BE2C (cell line): ENCODE results near the gene ZFAND2B.

Source experiments
- DNase-seq: peaks from one replicate; pipeline ENCODE4 v3.0.0-alpha.2; 2020
- H3K27me3 ChIP-seq: fragments of 250-450 bp; sonication (Bioruptor Pico); 2 replicates; pipeline ENCODE4 v1.5.1; 2020; ENCODE audit warnings: mild to moderate bottlenecking
- H3K36me3 ChIP-seq: fragments of 250-450 bp; sonication (Bioruptor Pico); 2 replicates; pipeline ENCODE4 v1.5.1; 2020; ENCODE audit warnings: mild to moderate bottlenecking
- H3K4me1 ChIP-seq: fragments of 250-450 bp; sonication (Bioruptor Pico); 2 replicates; pipeline ENCODE4 v1.5.1; 2020
- H3K4me3 ChIP-seq: 2 replicates; pipeline ENCODE4 v1.5.1; 2011; ENCODE audit warnings: low read depth, low read length
- H3K9me3 ChIP-seq: fragments of 250-450 bp; sonication (Bioruptor Pico); 2 replicates; pipeline ENCODE4 v1.5.1; 2020
- TF ChIP-seq, protein P1 (sequence below): IDR thresholded peaks from 2 replicates; pipeline ENCODE4 v1.5.1; 2012; ENCODE audit warnings: mild to moderate bottlenecking, low read depth, low read length

Gene ZFAND2B

DNA sequence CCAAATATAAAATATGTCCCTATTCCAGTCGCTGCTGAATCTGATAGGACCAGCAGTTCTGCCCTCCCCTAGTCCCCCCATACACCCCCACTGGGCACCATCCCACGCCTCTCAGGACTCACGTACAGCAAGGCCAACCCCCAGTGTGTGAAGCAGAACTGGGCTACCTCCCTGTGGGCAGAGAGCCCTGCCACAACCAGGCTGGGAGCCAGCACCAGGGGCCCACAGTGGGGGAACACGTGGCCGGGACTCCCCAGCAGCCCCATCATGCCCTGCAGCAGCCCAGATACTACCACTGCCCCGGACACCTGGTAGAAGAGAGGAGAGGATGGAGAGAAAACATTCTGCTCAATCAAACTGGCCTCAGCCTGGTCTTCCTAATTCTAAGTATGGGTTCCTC lies 38.1 kb upstream of the ZFAND2B start:
- Histone ChIP-seq H3K4me3 (no peak overlapping the region), H3K27me3 (no peaks in the 10 kb centered on the region), H3K9me3 (no peaks in the 10 kb centered on the region), H3K4me1 (no peaks in the 10 kb centered on the region), H3K36me3 (peaks cover 3% of the 10 kb centered on the region; the same call in 1 of the 2 replicates)
- DNase-seq: no peak
- TF ChIP-seq, protein P1, sequence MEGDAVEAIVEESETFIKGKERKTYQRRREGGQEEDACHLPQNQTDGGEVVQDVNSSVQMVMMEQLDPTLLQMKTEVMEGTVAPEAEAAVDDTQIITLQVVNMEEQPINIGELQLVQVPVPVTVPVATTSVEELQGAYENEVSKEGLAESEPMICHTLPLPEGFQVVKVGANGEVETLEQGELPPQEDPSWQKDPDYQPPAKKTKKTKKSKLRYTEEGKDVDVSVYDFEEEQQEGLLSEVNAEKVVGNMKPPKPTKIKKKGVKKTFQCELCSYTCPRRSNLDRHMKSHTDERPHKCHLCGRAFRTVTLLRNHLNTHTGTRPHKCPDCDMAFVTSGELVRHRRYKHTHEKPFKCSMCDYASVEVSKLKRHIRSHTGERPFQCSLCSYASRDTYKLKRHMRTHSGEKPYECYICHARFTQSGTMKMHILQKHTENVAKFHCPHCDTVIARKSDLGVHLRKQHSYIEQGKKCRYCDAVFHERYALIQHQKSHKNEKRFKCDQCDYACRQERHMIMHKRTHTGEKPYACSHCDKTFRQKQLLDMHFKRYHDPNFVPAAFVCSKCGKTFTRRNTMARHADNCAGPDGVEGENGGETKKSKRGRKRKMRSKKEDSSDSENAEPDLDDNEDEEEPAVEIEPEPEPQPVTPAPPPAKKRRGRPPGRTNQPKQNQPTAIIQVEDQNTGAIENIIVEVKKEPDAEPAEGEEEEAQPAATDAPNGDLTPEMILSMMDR: no peak

DNA sequence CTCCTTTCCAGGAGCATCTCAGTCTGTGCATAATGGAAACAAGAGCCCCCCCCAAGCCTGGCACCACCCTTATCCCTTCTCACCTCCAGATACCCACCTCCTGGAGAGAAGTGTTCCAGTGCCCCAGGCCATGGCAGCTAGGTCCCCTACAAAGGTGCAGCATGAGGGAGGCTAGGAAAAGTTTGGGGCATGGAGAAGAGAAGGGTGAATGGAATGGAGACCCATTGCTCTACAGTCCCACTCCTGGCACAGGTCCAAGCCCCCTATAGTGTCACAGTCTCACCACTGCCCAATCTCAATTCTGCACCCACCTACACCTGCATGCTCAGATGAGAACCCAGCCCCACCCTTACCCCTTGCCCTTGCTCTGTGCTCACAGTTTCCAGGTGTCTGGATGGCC lies 37.6 kb upstream of the ZFAND2B start:
- no peak overlapping the region for H3K4me3 ChIP-seq
- DNase-seq: no peak
- peaks cover 3% of the 10 kb centered on the region; the same call in 1 of the 2 replicates for H3K36me3 ChIP-seq
- H3K27me3 ChIP-seq: no peaks in the 10 kb centered on the region
- TF ChIP-seq, protein P1: no peak
- no peaks in the 10 kb centered on the region for H3K4me1 ChIP-seq
- H3K9me3 ChIP-seq: no peaks in the 10 kb centered on the region

DNA sequence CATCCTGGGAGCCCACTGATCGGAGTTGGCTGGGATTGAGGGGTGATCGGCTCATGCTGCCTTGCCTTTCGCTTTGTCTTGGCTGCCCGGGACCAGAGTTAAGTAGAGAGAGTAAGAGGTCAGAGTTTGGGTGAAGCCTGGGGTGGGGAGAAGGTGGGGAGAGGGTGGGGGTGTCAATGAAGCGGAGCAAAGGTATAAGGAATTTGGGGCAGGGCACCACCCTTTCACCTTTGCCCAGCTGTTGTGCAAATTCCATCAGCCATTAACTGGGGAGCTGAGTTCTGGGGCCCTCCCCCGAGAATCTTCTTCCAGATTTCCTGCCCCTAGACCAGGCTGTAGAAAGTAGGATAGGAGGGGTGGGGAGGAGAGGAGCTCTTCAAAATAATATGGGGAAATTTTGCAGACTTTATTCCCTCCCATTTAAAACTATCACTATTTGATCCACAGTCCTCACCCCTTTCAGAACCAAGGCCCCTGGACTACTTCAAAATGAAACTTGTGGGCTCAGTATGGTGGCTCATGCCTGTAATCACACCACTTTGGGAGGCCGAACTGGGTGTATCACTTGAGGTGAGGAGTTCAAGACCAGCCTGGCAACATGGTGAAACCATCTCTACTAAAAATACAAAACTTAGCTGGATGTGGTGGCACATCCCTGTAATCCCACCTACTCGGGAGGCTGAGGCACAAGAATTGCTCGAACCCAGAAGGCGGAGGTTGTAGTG lies 36.5 kb upstream of the ZFAND2B start, which contains the start of gene SLC23A3:
TSS of gene SLC23A3 (minus strand) at position 100 of the 725 bp plus-strand sequence. CDS start at position 55, 45 bp downstream.
- Histone ChIP-seq H3K4me1 (no peaks in the 10 kb centered on the region), H3K36me3 (peaks cover 7% of the 10 kb centered on the region), H3K9me3 (no peaks in the 10 kb centered on the region), H3K27me3 (no peaks in the 10 kb centered on the region), H3K4me3 (no peak within 1 kb of the TSS)
- no peak for DNase-seq
- TF ChIP-seq, protein P1: no peak

DNA sequence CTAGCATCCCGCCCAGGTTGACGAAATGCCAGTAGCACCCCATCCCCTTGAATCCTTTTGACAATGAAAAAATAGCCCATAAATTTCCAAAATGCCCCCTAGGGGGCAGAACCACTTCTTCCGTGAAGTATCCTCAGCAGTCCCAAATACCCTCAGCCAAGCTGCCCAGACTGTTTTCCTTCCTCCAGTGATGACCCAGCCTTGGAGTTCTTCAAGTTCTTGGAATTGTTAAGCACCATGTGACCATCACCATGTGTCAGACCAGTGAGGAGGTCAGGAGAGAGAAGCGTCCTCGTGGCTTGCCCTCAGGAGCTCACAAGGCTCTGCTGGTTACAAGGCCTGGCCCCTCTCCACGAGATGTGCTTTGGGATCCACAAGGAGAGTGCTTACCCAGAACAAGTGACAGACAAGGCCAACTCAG lies 35.3 kb upstream of the ZFAND2B start:
- peak; percentile 62 for DNase-seq

DNA sequence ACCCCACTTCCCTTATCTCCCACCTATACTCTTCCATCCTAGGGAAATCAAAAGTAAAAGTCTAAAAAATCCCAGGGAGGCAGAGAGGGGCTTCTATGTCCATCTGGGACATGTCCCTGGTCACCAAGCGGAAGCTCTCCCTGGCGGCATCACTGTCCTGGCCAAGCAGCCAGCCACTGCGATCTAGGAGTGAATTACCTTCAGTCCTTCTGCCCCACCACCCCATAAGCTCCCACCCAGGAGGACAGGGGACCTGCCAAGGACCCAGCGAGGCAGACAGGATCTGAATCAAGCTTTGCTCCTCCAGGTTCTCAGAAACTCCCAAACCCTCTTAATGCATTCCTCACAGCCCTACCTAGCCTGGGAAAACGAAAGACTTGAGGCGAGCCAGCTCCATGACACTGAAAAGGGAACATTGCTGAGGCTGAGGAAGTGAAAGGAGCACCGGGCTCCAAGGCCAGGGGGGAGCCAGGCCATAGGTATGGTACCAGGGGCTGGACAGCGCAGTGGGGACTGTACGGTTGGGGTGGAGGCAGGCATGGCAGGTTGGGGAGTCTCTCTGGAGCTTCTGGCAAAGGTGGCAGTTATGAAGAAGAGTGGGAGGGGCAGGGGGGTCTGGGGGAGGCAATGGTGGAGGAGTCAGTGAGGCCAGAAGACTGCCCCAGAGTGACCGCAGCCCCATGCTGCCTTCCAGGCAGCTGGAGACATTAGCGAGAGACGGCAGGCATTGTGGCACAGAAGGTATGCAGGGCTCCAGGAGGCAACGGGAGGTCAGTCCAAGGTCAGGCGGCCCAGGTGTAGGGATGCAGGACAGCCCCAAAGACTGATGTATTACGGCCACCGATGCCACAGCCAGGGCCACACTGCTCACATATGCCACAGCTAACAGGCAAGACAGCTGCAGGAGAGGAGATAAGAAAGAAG lies 34.1 kb upstream of the ZFAND2B start:
- Histone ChIP-seq H3K4me3 (no peak overlapping the region), H3K4me1 (no peaks in the 10 kb centered on the region), H3K27me3 (no peaks in the 10 kb centered on the region), H3K36me3 (peaks cover 7% of the 10 kb centered on the region), H3K9me3 (no peaks in the 10 kb centered on the region)
- TF ChIP-seq, protein P1: no peak
- no peak for DNase-seq

More for the DNA sequence above, 35.3 kb upstream of the ZFAND2B start:
- Histone ChIP-seq H3K4me3 (no peak overlapping the region), H3K9me3 (no peaks in the 10 kb centered on the region), H3K36me3 (peaks cover 7% of the 10 kb centered on the region), H3K4me1 (no peaks in the 10 kb centered on the region), H3K27me3 (no peaks in the 10 kb centered on the region)
- TF ChIP-seq, protein P1: peak; percentile 86
